Dendritic cell treated with granulocyte-macrophage colony-stimulating factor and Interleukin-4, amounts not matched to agents 40 ng/mL and 50 ng/mL, for 4 days (primary cell): Measurements from ENCODE around the gene ZNF436.

Source experiments
- H3K27ac Mint-ChIP-seq: one replicate; pipeline ENCODE4 v1.8.0; 2022; ENCODE audit warnings: mild to moderate bottlenecking, mixed read lengths
- H3K27me3 Mint-ChIP-seq: one replicate; pipeline ENCODE4 v1.8.0; 2022; ENCODE audit warnings: mild to moderate bottlenecking, mixed read lengths
- H3K36me3 Mint-ChIP-seq: one replicate; pipeline ENCODE4 v1.8.0; 2022; ENCODE audit warnings: low read depth, mixed read lengths
- H3K4me1 Mint-ChIP-seq: one replicate; pipeline ENCODE4 v1.8.0; 2022; ENCODE audit warnings: low read depth, mixed read lengths
- H3K4me3 Mint-ChIP-seq: one replicate; pipeline ENCODE4 v1.8.0; 2022; ENCODE audit warnings: mild to moderate bottlenecking, moderate library complexity, mixed read lengths
- H3K9me3 Mint-ChIP-seq: one replicate; pipeline ENCODE4 v1.8.0; 2022; ENCODE audit warnings: mixed read lengths
- intact Hi-C: fragments of 100-400 bp; cut with micrococcal nuclease; formaldehyde crosslinking; loops from one replicate; pipeline ENCODE4 v1.15.0; 2022

Gene ZNF436

DNA sequence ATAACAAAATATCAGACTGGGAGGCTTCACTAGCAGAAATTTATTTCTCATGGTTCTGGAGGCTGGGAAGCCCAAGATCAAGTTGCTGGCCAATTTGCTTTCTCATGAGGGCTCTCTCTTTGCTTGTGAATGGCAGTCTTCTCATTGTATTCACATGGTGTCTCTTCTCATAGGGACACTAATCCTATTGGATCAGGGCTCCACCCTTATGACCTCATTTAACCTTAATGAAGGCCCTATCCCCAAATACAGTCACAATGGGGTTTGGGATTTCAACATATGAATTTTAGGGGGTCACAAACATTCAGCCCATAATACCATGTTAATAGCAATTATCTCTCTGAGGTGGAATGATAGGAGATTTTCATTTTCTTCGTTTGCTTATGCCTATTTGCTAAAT is 29.6 kb upstream of the ZNF436 start:
- Mint-ChIP-seq H3K27me3 (peaks cover 18% of the 10 kb centered on the region), H3K27ac (no peak overlapping the region), H3K9me3 (no peaks in the 10 kb centered on the region), H3K4me3 (no peak overlapping the region), H3K4me1 (peaks cover 44% of the 10 kb centered on the region), H3K36me3 (no peaks in the 10 kb centered on the region)
- intact Hi-C loops: no loop called here

DNA sequence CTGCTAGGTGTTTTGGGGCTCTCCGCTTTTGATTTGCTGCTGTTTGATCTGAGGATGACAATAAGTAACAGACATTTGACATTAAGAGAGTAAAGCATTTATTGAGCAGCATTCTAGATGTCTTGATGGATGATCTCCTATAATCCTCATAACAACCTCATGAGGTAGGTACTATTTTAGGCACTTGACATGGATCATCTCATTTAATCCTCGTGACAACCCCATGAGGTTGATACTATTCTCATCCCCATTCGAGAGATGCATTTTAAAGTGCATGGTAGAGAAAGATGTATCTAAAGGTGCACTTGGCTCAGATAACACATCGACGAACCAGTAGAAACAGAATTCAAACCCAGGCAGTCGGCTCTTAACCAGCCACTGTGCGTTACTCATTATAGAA is 28.3 kb upstream of the ZNF436 start:
- no peaks in the 10 kb centered on the region for H3K36me3 Mint-ChIP-seq
- H3K27me3 Mint-ChIP-seq: peaks cover 18% of the 10 kb centered on the region
- no peak overlapping the region for H3K4me3 Mint-ChIP-seq
- H3K9me3 Mint-ChIP-seq: no peaks in the 10 kb centered on the region
- intact Hi-C loops: no loop called here
- H3K4me1 Mint-ChIP-seq: peaks cover 31% of the 10 kb centered on the region
- H3K27ac Mint-ChIP-seq: no peak overlapping the region

DNA sequence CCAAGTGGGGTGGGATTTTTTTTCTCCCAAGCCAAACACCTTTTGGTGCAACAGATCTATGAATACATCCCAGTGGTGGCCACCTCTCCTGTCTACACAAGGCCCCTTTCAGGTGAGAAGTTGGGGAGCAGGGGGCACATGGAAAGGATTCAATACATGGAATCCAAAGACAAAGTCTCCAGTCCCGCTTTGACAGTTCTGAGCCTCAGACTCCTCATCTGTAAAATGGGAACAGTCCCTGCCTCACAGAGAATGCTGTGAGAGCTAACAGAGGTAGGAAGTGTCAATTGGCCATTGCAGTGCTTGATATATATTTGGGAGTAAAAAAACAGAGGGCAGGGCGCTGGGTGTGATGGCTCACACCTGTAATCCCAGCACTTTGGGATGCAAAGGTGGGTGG is 26.7 kb upstream of the ZNF436 start:
- Mint-ChIP-seq H3K4me3 (no peak overlapping the region), H3K27ac (no peak overlapping the region), H3K27me3 (peaks cover 18% of the 10 kb centered on the region), H3K9me3 (no peaks in the 10 kb centered on the region), H3K4me1 (peaks cover 16% of the 10 kb centered on the region), H3K36me3 (no peaks in the 10 kb centered on the region)
- intact Hi-C loops: no loop called here

DNA sequence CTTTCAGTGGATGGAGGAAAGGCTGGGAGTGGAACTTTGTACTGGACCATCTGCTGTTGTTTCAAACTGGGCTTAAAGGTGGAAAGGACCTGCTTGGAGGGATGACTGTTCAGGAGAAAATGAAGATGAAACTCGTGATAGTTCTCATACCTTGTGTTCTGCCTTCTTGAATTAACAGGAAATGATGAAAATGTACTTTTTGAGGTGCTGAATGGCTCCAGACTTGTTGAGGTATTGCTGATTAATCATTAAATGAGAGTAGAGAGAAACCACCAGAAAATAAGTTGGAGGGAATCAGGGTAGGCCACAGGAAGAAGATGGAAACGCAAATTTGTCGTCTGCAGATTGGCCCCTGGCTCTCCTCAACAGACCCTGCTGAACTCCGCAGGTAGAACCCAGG is 26.2 kb upstream of the ZNF436 start:
- Mint-ChIP-seq H3K27ac (no peak overlapping the region), H3K27me3 (peaks cover 18% of the 10 kb centered on the region), H3K4me1 (peaks cover 11% of the 10 kb centered on the region), H3K36me3 (no peaks in the 10 kb centered on the region), H3K4me3 (no peak overlapping the region), H3K9me3 (no peaks in the 10 kb centered on the region)
- intact Hi-C loops: no loop called here

DNA sequence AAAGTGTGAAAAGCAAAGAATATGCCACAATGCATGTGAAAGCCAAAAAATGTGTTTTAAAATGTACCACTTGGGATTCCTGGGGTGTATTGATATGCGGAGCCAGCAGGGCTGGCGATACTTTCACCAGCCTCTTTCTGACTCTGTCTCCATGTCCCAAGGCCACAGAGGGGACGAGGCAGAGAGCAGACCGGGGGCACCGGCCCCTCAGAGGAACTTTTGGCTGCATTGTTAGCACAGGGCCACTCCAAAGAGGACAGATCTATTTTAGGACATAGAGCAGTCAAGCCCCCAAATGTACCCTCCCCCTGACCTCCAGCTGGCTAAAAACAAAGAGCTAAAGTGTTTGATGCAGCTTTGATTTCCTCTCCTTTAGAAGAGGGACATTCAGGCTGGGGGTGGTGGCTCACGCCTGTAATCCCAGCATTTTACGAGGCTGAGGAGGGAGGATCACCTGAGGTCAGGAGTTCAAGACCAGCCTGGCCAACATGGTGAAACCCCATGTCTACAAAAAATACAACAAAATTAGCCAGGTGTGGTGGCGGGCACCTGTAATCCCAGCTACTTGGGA is 25.6 kb upstream of the ZNF436 start:
- Mint-ChIP-seq H3K9me3 (no peaks in the 10 kb centered on the region), H3K27me3 (peaks cover 22% of the 10 kb centered on the region), H3K4me3 (no peak overlapping the region), H3K27ac (no peak overlapping the region), H3K4me1 (peaks cover 11% of the 10 kb centered on the region), H3K36me3 (no peaks in the 10 kb centered on the region)
- intact Hi-C loops: no loop called here

DNA sequence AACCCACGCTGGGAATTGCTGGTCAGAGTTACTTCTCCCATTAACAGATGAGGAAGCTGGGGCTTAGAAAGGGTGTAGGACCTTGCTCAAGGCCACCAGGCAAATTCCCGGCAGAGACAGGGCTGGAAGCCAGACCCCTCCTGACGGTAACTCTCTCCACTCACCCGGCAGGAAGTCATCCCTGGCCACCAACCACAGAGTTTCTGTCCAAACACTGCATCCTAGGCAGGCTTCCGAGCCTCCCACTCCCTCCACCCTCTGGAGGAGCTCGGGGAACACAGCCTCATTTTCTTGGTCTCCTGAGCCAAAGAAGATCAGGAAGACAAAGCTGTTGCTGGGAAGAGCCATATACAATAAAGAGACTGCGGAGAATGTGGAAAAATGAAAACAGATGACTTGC is 25.0 kb upstream of the ZNF436 start:
- Mint-ChIP-seq H3K27ac (no peak overlapping the region), H3K4me3 (no peak overlapping the region), H3K36me3 (no peaks in the 10 kb centered on the region), H3K9me3 (no peaks in the 10 kb centered on the region), H3K4me1 (peaks cover 16% of the 10 kb centered on the region), H3K27me3 (peaks cover 22% of the 10 kb centered on the region)
- intact Hi-C loops: no loop called here

DNA sequence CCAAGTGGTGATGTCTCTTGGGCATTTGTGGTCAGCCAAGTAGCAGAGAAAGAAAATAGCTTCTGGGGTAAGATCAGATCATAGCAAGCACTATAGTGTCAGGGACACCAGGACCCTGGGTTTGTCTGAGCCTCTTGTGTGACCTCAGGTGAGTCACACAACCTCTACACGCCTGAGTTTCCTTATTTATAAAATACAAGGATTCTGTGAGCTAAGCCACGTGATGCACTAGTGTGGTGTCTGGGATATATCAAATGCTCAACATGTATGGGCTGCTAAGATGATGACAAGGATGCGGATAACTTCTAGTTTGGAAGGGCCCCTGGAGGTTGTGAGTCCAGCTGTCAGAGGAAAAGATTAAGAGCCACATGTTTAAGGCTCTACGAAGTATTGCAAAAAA is 24.5 kb upstream of the ZNF436 start:
- Mint-ChIP-seq H3K27ac (no peak overlapping the region), H3K36me3 (no peaks in the 10 kb centered on the region), H3K4me1 (peaks cover 18% of the 10 kb centered on the region), H3K4me3 (no peak overlapping the region), H3K9me3 (no peaks in the 10 kb centered on the region), H3K27me3 (peaks cover 22% of the 10 kb centered on the region)
- intact Hi-C loops: no loop called here

DNA sequence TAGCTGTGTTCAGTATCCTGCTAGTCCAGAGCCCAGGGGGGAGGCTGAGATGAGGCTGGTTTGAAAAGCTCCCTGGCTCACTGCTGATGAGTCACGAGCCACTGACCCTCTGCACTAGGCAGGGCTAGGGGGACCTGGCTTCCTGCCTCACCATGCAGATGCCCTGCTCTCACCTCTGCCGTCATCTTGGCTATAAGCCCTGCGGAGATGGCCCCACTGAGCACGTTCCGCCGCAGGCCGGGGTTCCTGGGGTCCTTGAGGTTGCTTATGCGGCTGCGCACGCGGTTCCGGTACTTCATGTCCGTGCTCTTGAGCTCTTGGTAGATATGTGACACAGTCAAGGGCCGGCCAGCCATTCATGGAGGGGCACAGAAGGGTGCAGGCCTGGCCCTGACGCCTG is 24.1 kb upstream of the ZNF436 start:
- Mint-ChIP-seq H3K27me3 (peaks cover 22% of the 10 kb centered on the region), H3K4me1 (peaks cover 18% of the 10 kb centered on the region), H3K4me3 (no peak overlapping the region), H3K9me3 (no peaks in the 10 kb centered on the region), H3K36me3 (no peaks in the 10 kb centered on the region), H3K27ac (no peak overlapping the region)
- intact Hi-C loops: no loop called here

DNA sequence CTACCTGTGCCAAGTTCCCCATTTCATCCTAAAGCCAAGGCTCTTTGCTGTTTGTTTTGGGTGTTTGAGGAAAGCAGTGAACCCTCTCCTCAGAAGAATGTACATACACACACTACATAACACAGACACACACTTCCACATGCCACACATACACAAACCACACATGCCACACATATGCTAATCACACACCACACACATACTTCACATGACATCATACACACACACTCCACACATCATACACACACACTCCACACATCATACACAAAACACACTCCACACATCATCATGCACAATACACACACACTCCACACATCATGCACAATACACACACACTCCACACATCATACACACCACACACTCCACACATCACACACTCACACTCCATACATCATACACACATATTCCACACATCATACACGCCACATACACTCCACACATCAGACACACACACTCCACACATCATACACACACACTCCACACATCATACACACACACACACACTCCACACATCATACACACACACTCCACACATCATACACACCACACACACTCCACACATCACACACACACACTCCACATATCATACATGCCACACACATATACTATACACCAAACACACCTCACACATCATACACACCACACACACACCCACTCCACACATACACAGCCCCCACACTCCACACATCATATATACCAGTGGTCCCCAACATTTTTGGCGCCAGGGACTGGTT is 22.7 kb upstream of the ZNF436 start:
- intact Hi-C loops: no loop called here
- Mint-ChIP-seq H3K36me3 (no peaks in the 10 kb centered on the region), H3K4me3 (no peak overlapping the region), H3K9me3 (no peaks in the 10 kb centered on the region), H3K27ac (no peak overlapping the region), H3K4me1 (peaks cover 18% of the 10 kb centered on the region), H3K27me3 (peaks cover 19% of the 10 kb centered on the region)

DNA sequence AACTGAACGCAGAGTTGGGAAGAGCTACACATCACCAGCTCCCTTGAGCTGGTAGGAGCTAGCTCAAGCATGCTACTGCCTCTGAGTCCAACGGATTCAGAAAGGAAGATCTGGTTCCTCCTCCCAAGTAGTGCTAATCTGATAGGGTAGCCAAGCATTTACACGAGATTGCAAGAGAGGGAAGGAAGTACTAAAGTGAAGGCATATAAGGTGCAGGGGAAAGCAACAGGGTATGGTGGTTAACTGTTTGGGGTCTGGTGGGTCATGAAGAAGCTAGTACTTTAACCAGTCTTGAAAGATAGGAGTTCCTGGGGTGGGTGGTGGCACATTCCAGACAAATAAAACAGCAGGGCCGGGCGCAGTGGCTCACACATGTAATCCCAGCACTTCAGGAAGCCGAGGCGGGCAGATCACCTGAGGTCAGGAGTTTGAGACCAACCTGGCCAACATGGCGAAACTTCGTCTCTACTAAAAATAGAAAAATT is 20.2 kb upstream of the ZNF436 start:
- no peak overlapping the region for H3K4me3 Mint-ChIP-seq
- H3K27me3 Mint-ChIP-seq: peaks cover 22% of the 10 kb centered on the region
- peaks cover 20% of the 10 kb centered on the region for H3K4me1 Mint-ChIP-seq
- no peaks in the 10 kb centered on the region for H3K9me3 Mint-ChIP-seq
- no peak overlapping the region for H3K27ac Mint-ChIP-seq
- intact Hi-C loops: no loop called here
- no peaks in the 10 kb centered on the region for H3K36me3 Mint-ChIP-seq

DNA sequence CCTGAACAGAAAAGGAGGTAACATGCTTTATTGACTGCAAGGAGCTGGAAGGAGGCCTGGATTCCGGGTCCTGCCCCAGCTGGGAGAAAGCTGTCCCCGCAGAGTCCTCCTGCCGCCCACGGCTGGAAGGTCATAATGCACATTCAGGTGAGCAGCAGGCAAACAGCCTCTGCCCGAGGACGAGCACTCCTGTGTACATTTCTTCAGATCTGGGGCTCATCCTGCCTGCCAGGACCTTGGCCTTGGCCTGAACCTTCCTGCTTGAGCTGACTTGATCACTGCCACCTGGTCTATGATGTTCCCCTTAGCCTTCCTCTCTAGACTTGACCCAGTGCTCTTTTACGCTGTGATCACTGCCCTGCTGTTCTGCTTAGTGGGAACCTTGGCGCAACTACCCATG is 17.9 kb upstream of the ZNF436 start:
- peaks cover 31% of the 10 kb centered on the region for H3K27me3 Mint-ChIP-seq
- no peaks in the 10 kb centered on the region for H3K36me3 Mint-ChIP-seq
- H3K27ac Mint-ChIP-seq: no peak overlapping the region

DNA sequence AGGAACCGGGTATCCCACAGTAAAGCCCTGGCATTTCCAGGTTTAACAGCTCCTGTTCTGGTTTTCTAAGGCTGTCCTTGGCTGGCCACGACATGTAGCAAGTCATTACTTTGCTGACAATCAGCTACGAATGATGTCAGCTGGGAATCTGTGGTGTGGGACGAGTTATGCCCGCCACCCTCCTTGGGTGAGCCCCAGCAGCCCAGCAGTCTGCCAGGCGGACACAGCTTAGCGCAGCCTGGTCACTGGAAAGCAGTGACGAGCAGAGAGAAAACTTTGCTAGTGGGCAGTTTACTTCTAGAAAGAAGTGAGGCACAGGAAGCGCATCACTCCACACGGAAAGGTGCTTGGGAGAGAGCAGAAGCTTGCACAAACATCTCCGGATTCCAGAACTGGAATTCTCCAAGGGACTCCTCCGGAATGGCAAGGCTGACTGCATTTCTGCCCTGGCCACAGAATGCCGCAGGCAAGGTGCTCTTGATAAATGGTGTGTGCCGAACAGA is 15.5 kb upstream of the ZNF436 start:
- intact Hi-C loops: no loop called here
- Mint-ChIP-seq H3K9me3 (no peaks in the 10 kb centered on the region), H3K27ac (no peak overlapping the region), H3K36me3 (no peaks in the 10 kb centered on the region), H3K27me3 (peaks cover 47% of the 10 kb centered on the region), H3K4me3 (no peak overlapping the region), H3K4me1 (peaks cover 36% of the 10 kb centered on the region)

More for the DNA sequence above, 17.9 kb upstream of the ZNF436 start:
- H3K4me3 Mint-ChIP-seq: no peak overlapping the region
- H3K9me3 Mint-ChIP-seq: no peaks in the 10 kb centered on the region
- peaks cover 29% of the 10 kb centered on the region for H3K4me1 Mint-ChIP-seq
- intact Hi-C loops: no loop called here

DNA sequence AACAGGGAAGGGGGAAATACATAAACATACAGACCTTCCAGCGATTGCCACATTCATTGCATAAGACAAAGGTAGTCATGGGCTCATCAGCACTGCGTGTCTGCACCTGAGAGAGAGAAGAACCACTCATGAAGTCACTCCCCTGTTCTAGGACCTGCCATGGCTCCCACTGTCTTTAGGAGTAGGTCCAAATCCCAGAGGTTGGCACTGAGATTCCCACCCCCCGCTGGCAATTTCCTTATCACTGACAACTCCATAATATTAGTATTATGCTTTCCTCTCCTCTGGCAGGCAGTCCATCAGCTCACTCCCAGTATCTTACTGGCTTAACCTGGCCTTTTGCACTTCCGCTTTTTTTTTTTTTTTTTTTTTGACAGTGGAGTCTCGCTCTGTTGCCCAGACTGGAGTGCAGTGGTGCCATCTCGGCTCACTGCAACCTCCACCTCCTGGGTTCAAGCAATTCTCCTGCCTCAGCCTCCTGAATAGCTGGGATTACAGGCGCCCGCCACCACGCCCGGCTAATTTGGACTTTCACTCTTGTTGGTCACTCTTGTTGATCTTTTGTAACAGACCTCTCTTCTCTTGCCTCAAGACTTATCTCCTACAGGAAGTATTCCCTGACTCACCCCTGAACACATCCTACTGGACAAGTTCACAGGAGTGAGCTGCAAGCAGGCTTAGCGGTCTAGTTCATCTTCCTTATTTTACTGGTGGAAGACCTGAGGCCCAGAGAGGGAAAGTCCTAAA is 14.8 kb upstream of the ZNF436 start:
- H3K36me3 Mint-ChIP-seq: no peaks in the 10 kb centered on the region
- H3K4me3 Mint-ChIP-seq: no peak overlapping the region
- peaks cover 49% of the 10 kb centered on the region for H3K27me3 Mint-ChIP-seq
- H3K9me3 Mint-ChIP-seq: no peaks in the 10 kb centered on the region
- peaks cover 32% of the 10 kb centered on the region for H3K4me1 Mint-ChIP-seq
- no peak overlapping the region for H3K27ac Mint-ChIP-seq
- intact Hi-C loops: no loop called here

DNA sequence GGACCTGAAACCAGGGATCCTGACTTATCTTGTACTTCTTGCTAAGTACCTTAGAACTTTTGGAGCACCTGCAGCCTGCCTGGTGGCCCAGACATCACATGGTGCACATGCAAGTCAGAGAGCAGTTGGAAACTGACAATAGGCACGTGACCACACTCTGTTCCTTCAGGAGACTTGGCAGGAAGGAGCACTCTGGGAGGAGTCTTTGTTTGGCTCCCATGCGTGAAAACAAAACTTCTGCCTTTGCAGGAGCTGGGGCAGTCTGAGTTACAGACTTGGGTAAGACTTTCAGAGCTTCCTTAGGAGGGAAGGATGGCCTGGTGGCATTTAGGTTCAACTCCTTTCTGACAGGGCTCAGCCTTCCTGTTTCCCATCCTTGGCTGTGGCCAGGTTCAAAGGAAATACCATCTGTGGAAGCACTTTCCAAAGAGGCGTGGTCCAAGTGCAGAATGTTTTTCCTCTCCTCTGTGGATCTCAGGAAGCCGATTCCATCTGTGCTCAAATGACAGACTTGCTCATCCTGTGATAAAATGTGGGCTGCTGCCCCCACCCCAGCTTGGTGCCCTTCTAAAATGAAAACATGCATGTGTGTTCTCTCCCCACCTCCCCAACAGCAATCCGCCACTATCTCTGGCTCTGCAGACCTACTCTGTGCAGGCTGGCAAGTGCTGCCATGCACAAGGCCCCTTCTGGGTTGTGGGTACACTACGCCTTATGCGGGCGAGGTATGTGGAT is 14.1 kb upstream of the ZNF436 start:
- no peaks in the 10 kb centered on the region for H3K9me3 Mint-ChIP-seq
- H3K36me3 Mint-ChIP-seq: no peaks in the 10 kb centered on the region
- H3K4me3 Mint-ChIP-seq: no peak overlapping the region
- intact Hi-C loops: no loop called here
- H3K4me1 Mint-ChIP-seq: peaks cover 32% of the 10 kb centered on the region
- H3K27me3 Mint-ChIP-seq: peaks cover 49% of the 10 kb centered on the region
- no peak overlapping the region for H3K27ac Mint-ChIP-seq
